Inflammatory macrophage treated with lipopolysaccharide for 1 hour (primary cell): ENCODE results near the gene CSRNP2.
"Not testable (repeated sequence)": the region's sequence is repeated elsewhere in the genome, so short reads cannot be mapped to it uniquely, and the experiment has no call there.

Source experiments
- DNase-seq, 2 donors: peaks; one replicate each; pipeline ENCODE4 v3.0.0-alpha.2; 2020 to 2022

CSRNP2 gene

DNA sequence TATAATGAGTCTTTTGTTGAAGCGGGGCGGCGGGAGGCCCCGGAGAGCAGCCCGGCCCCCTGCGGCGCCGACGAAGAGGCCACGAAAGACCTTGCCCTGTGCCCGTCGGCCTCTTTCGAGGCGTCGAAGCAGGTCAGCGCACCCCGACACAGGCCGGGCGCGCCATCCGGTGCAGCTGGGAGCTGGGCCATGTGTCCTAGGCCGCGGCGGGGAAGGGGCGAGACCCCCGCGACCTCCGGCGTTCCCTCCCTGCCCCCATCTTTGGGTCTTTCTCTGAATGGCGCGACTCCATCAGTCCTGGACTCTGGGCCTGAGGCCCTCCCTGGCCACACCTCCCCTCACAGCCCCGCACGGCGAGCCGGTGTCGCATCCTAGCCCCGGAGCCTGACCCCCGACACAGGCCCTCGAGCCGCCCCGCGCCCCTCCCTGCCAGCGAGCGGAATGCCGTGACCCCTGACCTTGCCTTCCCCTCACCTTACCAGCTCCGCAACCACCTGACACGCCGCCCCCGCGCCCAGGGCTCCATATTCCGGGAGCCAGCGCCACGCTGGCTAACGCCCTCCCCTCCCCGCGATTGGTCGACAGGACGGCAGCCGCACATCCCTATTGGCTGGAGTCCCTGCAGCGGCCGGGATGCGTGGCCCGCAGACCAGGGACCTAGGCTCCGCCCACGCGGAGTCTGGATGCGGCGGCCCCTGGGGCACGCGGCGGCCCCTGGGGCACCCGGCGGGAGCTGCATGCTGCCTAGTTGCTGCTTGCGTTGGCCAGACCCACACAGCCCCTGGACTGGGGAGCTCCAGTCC lies 57.4 kb downstream of the CSRNP2 start, which contains the start of gene SLC11A2:
Gene SLC11A2 (minus strand): TSS at position 549 of the 803 bp plus-strand sequence. CDS start 15,656 bp downstream, outside the sequence.
- DNase-seq, result peak; percentile 97 to 98

GRCh38 chr12:51025338-51025835 lies 58.0 kb downstream of the CSRNP2 start:
- peak; percentile 28 to 35 for DNase-seq

- DNase-seq, result peak; percentile 23 to 25
Measured at GRCh38 chr12:51023625-51024382, 59.6 kb downstream of the CSRNP2 start.

DNA sequence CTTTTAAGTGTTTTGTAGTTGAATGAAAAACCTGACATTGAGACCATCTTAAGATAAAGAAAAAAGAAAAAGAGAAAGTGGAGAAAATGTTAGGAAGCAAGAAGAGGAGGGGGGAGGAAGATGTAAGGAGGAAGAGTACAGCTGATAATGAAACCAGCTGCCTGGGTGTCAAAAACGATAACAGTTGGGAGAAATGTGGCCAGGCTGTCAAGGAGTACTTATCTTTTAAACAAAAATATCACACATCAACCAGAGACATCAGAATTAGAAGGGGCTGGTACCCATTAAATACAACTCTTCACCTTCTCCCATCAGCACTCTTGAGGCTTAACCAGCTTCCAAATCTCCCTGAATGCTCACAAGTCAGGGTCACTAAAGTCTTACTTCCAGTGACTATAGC lies 61.7 kb downstream of the CSRNP2 start:
- peak in 1 of 2 donors; percentile 19 for DNase-seq

GRCh38 chr12:51020448-51021182 lies 62.8 kb downstream of the CSRNP2 start:
- no peak for DNase-seq

- no peak for DNase-seq
Measured at GRCh38 chr12:51019927-51020326, 63.5 kb downstream of the CSRNP2 start.

DNA sequence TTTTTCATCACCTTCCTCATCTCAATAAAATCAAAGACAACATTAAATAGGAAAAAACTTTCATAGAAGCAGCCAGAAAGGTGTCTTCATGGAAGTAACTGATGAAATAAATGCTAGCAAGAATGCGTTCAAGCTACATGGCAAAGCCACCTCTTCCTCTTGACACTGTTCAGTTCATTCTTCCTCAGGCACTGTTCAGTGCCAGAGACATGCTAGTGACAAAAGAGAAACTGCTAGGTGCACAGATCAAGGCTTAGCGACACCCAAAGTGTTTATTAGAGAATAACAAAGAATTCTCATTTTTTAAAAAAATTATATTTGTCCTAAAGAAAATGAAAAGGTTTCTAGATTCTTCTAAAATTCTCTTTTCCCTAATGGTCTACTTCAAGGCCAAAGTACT lies 64.4 kb downstream of the CSRNP2 start:
- DNase-seq, result no peak

- no peak for DNase-seq
Measured at GRCh38 chr12:51017452-51017851, 65.9 kb downstream of the CSRNP2 start.

DNA sequence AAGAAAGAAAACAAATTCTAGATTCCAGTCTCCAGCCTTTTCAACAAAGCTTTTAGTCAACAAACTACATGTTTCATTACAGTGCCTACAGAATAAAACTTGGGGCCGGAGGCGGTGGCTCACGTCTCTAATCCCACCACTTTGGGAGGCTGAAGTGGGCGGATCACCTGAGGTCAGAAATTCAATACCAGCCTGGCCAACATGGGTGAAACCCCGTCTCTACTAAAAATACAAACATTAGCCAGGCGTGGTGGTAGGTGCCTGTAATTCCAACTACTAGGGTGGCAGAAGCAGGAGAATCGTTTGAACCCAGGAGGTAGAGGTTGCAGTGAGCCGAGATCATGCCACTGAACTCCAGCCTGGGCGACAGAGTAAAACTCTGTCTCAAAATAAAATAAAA lies 68.9 kb downstream of the CSRNP2 start:
- not testable (repeated sequence) for DNase-seq

- DNase-seq, result no peak
Measured at GRCh38 chr12:51013441-51013840, 70.0 kb downstream of the CSRNP2 start.

DNA sequence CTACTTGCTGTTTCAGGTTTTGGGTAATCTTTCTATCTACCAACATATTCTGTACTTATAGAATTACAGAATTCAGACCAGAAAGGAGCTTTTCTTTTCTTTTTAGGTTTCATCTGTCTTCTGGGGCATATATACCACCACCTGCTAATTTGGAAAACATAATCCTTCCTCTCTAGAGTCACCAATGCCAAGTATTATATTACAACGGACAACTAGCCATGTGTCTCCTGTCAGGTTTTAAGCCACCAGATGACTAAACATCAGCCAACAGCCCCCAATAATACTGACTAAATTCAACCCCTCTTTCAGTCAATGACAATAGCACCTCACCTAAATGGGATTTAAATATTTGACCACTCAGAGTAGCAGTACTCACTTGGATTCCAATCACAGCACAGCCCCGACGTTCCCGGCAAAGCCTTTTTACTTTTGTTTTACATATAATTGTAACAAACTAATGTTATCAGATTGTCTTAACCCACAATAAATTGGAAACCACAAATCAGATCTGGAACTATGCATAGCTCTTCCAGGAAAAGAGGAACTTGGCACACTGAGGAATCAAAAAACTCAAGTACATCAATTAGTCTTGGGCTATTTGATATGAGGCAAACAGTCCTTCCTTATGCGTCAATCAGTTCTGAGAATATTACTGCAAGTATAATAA lies 70.7 kb downstream of the CSRNP2 start:
- DNase-seq, result peak; percentile 42 to 53

GRCh38 chr12:51011955-51012354 lies 71.4 kb downstream of the CSRNP2 start:
- peak; percentile 61 to 84 for DNase-seq
